ENCODE measurements around the gene AURKB. TPM values are rescaled to one million over a fixed set of nuclear protein-coding genes. Genes with fewer than 3 reads are reported as not detected.

AURKB gene
- total and polyA plus RNA-seq, 2 donors (not counting 1 experiment from before 2014, with no cell fraction given): 1.1 to 5.3 TPM

DNA sequence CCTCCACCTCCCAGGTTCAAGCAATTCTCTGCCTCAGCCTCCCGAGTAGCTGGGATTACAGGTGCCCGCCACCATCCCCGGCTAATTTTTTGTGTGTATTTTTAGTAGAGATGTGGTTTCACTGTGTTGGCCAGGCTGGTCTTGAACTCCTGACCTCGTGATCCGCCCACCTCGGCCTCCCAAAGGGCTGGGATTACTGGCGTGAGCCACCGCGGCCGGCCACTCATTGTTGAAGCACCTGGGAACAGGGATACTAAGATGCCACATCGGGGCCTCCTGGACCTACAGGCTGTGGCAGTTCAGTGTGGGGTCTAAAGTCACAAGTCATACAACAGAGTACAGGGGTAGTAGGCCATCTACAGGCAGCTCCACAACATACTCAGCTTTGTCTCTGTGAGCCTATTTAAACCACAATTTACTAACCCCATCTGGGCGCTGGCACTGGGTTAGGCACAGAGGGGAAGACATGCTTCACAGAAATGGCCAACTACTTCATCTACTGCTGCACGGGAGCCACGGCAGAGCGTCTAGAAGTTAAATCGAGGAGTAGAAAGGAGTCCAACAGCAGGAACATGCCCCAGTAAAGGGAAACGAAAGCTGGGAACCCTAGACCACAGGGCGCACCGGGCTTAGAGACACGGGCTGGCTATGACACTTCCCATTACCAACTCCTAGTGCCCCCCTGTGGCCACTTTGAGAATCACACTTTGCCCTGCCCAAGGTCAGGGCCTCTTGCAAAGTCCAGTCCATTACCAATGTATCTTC is 51.9 kb downstream of the AURKB start:
- H3K27me3 ChIP-seq (replicated peaks in 1 of 4; ENCODE audit: control extremely low read depth in 1 of 4, control insufficient read depth in 3 of 4, insufficient read depth in 4 of 4, low read length in 3 of 4): no peaks in the 10 kb centered on the region
- peaks cover 43% of the 10 kb centered on the region for H3K79me2 ChIP-seq (ENCODE audit: control insufficient read depth, insufficient read depth, low read length)
- no peaks in the 10 kb centered on the region for H3K27me3 Mint-ChIP-seq
- 66% methylated on average over 13 of the region's 20 CpGs for WGBS (ENCODE audit: insufficient coverage)
- no peak for TF ChIP-seq EZH2 (IDR thresholded peaks at IDR 0.05; ENCODE audit: borderline replicate concordance, insufficient read depth, low read depth, low read length, poor library complexity, severe bottlenecking)
- TF ChIP-seq, protein P1, sequence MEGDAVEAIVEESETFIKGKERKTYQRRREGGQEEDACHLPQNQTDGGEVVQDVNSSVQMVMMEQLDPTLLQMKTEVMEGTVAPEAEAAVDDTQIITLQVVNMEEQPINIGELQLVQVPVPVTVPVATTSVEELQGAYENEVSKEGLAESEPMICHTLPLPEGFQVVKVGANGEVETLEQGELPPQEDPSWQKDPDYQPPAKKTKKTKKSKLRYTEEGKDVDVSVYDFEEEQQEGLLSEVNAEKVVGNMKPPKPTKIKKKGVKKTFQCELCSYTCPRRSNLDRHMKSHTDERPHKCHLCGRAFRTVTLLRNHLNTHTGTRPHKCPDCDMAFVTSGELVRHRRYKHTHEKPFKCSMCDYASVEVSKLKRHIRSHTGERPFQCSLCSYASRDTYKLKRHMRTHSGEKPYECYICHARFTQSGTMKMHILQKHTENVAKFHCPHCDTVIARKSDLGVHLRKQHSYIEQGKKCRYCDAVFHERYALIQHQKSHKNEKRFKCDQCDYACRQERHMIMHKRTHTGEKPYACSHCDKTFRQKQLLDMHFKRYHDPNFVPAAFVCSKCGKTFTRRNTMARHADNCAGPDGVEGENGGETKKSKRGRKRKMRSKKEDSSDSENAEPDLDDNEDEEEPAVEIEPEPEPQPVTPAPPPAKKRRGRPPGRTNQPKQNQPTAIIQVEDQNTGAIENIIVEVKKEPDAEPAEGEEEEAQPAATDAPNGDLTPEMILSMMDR (IDR thresholded peaks at IDR 0.05): peak; percentile 83
- H3K9me3 ChIP-seq (ENCODE audit: control extremely low read depth in 1 of 3, control insufficient read depth in 2 of 3, insufficient read depth in 1 of 3, low read length in 2 of 3): no peaks in the 10 kb centered on the region
- no peak overlapping the region for H3K9ac ChIP-seq (ENCODE audit: low read length)
- no peak overlapping the region for H2AFZ ChIP-seq (ENCODE audit: insufficient read depth, low read depth, low read length, poor library complexity, severe bottlenecking)
- peaks cover 41% of the 10 kb centered on the region for H3K4me1 Mint-ChIP-seq
- no peak overlapping the region for H3K4me3 ChIP-seq (ENCODE audit: control extremely low read depth in 1 of 5, extremely low read depth in 1 of 5, insufficient read depth in 1 of 5, low read depth in 2 of 5, low read length in 4 of 5)
- H3K4me3 Mint-ChIP-seq: peak overlapping the region; percentile 72
- H3K36me3 ChIP-seq (replicated peaks in 1 of 2; ENCODE audit: control extremely low read depth in 1 of 2, control insufficient read depth in 1 of 2, extremely low read depth in 1 of 2, insufficient read depth in 2 of 2, low read length in 1 of 2): peaks cover 0 to 26% of the 10 kb centered on the region in 2 experiments
- peak overlapping the region; percentile 94 for H3K27ac Mint-ChIP-seq
- peak overlapping the region; percentile 68 to 82 for H3K27ac ChIP-seq (ENCODE audit: low read length in 2 of 2)
- H4K20me1 ChIP-seq (ENCODE audit: control insufficient read depth, insufficient read depth, low read length, poor library complexity, severe bottlenecking): peaks cover 25% of the 10 kb centered on the region
- H3K4me2 ChIP-seq (replicated peaks; ENCODE audit: low read depth, low read length, poor library complexity, severe bottlenecking): peak overlapping the region; percentile 51
- ATAC-seq (ENCODE audit: low read depth) (peak; percentile 14), DNase-seq (peak; percentile 93)
- ChIA-PET POLR2A (interaction anchor here (0.7 to 2.1 kb wide), 10 partner anchors 11 to 472 kb away, joined by 3 to 10 read pairs (median 4); no protein-coding TSS in a partner anchor), CTCF (interaction anchor here (0.6 to 7.7 kb wide), 23 partner anchors 9 to 877 kb away, joined by 3 to 86 read pairs (median 7); partner anchors contain the start of genes ALOXE3, CTC1, RANGRF and SLC25A35)
- H3K4me1 ChIP-seq (ENCODE audit: control insufficient read depth in 2 of 2, insufficient read depth in 2 of 2, low read length in 2 of 2): peaks cover 51 to 78% of the 10 kb centered on the region in 2 donors
- H3K9me3 Mint-ChIP-seq (ENCODE audit: insufficient read depth): no peaks in the 10 kb centered on the region
- intact Hi-C loops (cut with micrococcal nuclease): loop anchor here (2.0 kb wide), 1 partner anchor 78 kb away; no protein-coding TSS in a partner anchor

All from B cell (primary cell).